H9 (cell line): ENCODE data around the gene AAMP. TPM values are rescaled to one million over a fixed set of nuclear protein-coding genes. Genes with fewer than 3 reads are reported as not detected.

Experiments
- DNase-seq: peaks from one replicate; pipeline ENCODE4 v3.0.0-alpha.2; 2017
- H2AFZ ChIP-seq: one replicate; pipeline ENCODE4 v1.6.1; 2013; ENCODE audit warnings: mild to moderate bottlenecking, low read length, control low read depth, moderate library complexity
- H2AK5ac ChIP-seq: 2 replicates; pipeline ENCODE4 v1.6.1; 2013; ENCODE audit warnings: low read length, control low read depth, mixed read lengths; ENCODE audit not compliant: insufficient read length
- H2BK120ac ChIP-seq: one replicate; pipeline ENCODE4 v1.6.1; 2013; ENCODE audit warnings: low read depth, mild to moderate bottlenecking, low read length, control low read depth, inconsistent platforms; ENCODE audit not compliant: poor library complexity, severe bottlenecking
- H2BK12ac ChIP-seq: 2 replicates; pipeline ENCODE4 v1.6.1; 2013; ENCODE audit warnings: low read length, control low read depth, mixed read lengths, low read depth; ENCODE audit not compliant: insufficient read length
- H2BK15ac ChIP-seq: 2 replicates; pipeline ENCODE4 v1.6.1; 2013; ENCODE audit warnings: low read depth, low read length, control low read depth
- H2BK20ac ChIP-seq: one replicate; pipeline ENCODE4 v1.6.1; 2013; ENCODE audit warnings: low read depth, mild to moderate bottlenecking, low read length, control low read depth, inconsistent platforms; ENCODE audit not compliant: poor library complexity, severe bottlenecking
- H2BK5ac ChIP-seq: 2 replicates; pipeline ENCODE4 v1.6.1; 2013; ENCODE audit warnings: low read length, control low read depth, mixed read lengths; ENCODE audit not compliant: insufficient read length
- H3K14ac ChIP-seq: 2 replicates; pipeline ENCODE4 v1.6.1; 2013; ENCODE audit warnings: low read length, control low read depth; ENCODE audit not compliant: insufficient read depth
- H3K18ac ChIP-seq: 2 replicates; pipeline ENCODE4 v1.6.1; 2013; ENCODE audit warnings: low read depth, mild to moderate bottlenecking, mixed read lengths, low read length, control low read depth; ENCODE audit not compliant: insufficient read length
- H3K23ac ChIP-seq: 2 replicates; pipeline ENCODE4 v1.6.1; 2013; ENCODE audit warnings: low read length, control low read depth, mixed read lengths, low read depth; ENCODE audit not compliant: insufficient read length
- H3K23me2 ChIP-seq: 2 replicates; pipeline ENCODE4 v1.6.1; 2013; ENCODE audit warnings: low read depth, mild to moderate bottlenecking, mixed read lengths, low read length, control low read depth; ENCODE audit not compliant: insufficient read length, poor library complexity, severe bottlenecking
- H3K27ac ChIP-seq: 2 replicates; pipeline ENCODE4 v1.5.1; 2013; ENCODE audit warnings: low read length, control low read depth, mixed read lengths, low read depth; ENCODE audit not compliant: insufficient read length
- H3K27me3 ChIP-seq: 2 replicates; pipeline ENCODE4 v1.6.1; 2013; ENCODE audit warnings: low read length, control low read depth, inconsistent platforms; ENCODE audit not compliant: insufficient read depth
- H3K4ac ChIP-seq: 2 replicates; pipeline ENCODE4 v1.6.1; 2013; ENCODE audit warnings: low read depth, mild to moderate bottlenecking, control low read depth, inconsistent platforms, low read length, moderate library complexity
- H3K4me1 ChIP-seq: 2 replicates; pipeline ENCODE4 v1.6.1; 2013; ENCODE audit warnings: low read length, control low read depth, inconsistent platforms; ENCODE audit not compliant: insufficient read depth
- H3K4me2 ChIP-seq: 2 replicates; pipeline ENCODE4 v1.6.1; 2013; ENCODE audit warnings: low read length, control low read depth, mixed read lengths; ENCODE audit not compliant: insufficient read length, insufficient read depth
- H3K56ac ChIP-seq: 2 replicates; pipeline ENCODE4 v1.6.1; 2013; ENCODE audit warnings: low read depth, mild to moderate bottlenecking, mixed read lengths, low read length, control low read depth; ENCODE audit not compliant: insufficient read length
- H3K79me1 ChIP-seq: 2 replicates; pipeline ENCODE4 v1.6.1; 2013; ENCODE audit warnings: low read depth, mild to moderate bottlenecking, moderate library complexity, low read length, control low read depth, inconsistent platforms; ENCODE audit not compliant: insufficient read depth, poor library complexity, severe bottlenecking
- H3K79me2 ChIP-seq: 2 replicates; pipeline ENCODE4 v1.6.1; 2013; ENCODE audit warnings: low read length, control low read depth, inconsistent platforms; ENCODE audit not compliant: insufficient read depth
- H3K9ac ChIP-seq: 2 replicates; pipeline ENCODE4 v1.6.1; 2013; ENCODE audit warnings: low read length, control low read depth, mixed read lengths; ENCODE audit not compliant: insufficient read length; ENCODE audit errors: extremely low read depth
- H3K9me3 ChIP-seq: one replicate; pipeline ENCODE4 v1.6.1; 2013; ENCODE audit warnings: low read depth, low read length, inconsistent platforms; ENCODE audit not compliant: control insufficient read depth
- H3T11ph ChIP-seq: one replicate; pipeline ENCODE4 v1.6.1; 2013; ENCODE audit warnings: mild to moderate bottlenecking, low read length, control low read depth, inconsistent platforms
- H4K20me1 ChIP-seq: one replicate; pipeline ENCODE4 v1.6.1; 2013; ENCODE audit not compliant: control insufficient read depth, insufficient read length, insufficient read depth
- H4K5ac ChIP-seq: 2 replicates; pipeline ENCODE4 v1.6.1; 2013; ENCODE audit warnings: low read depth, mild to moderate bottlenecking, mixed read lengths, low read length, control low read depth; ENCODE audit not compliant: insufficient read length
- H4K8ac ChIP-seq: replicated peaks from 2 replicates; pipeline ENCODE4 v1.6.1; 2013; ENCODE audit warnings: low read length, control low read depth, mixed read lengths, low read depth; ENCODE audit not compliant: insufficient read length
- H4K91ac ChIP-seq: 2 replicates; pipeline ENCODE4 v1.6.1; 2013; ENCODE audit warnings: low read depth, mild to moderate bottlenecking, moderate library complexity, mixed read lengths, low read length, control low read depth; ENCODE audit not compliant: insufficient read length
- H3K27ac Mint-ChIP-seq, 3 experiments: 2 replicates in 2 of 3; 3 replicates in 1 of 3; pipeline ENCODE4 v1.8.0; 2020 to 2021; ENCODE audit warnings: mixed read lengths in 3 of 3, mild to moderate bottlenecking in 1 of 3, moderate library complexity in 1 of 3
- H3K27me3 Mint-ChIP-seq: 2 replicates; pipeline ENCODE4 v1.8.0; 2021; ENCODE audit warnings: low read depth, mild to moderate bottlenecking, moderate library complexity, mixed read lengths
- H3K36me3 Mint-ChIP-seq, 3 experiments: 2 replicates in 2 of 3; 3 replicates in 1 of 3; pipeline ENCODE4 v1.8.0; 2020 to 2021; ENCODE audit warnings: low read depth in 3 of 3, mixed read lengths in 3 of 3; ENCODE audit not compliant: insufficient read depth in 1 of 3
- H3K4me1 Mint-ChIP-seq, 2 experiments: 2 replicates each; pipeline ENCODE4 v1.8.0; 2020; ENCODE audit warnings: mixed read lengths in 2 of 2
- H3K4me3 Mint-ChIP-seq, 2 experiments: 2 replicates in 1 of 2; 3 replicates in 1 of 2; pipeline ENCODE4 v1.8.0; 2020 to 2021; ENCODE audit warnings: mild to moderate bottlenecking in 2 of 2, mixed read lengths in 2 of 2, moderate library complexity in 1 of 2
- H3K9me3 Mint-ChIP-seq, 2 experiments: 2 replicates in 1 of 2; 3 replicates in 1 of 2; pipeline ENCODE4 v1.8.0; 2020; ENCODE audit warnings: mild to moderate bottlenecking in 2 of 2, mixed read lengths in 2 of 2, moderate library complexity in 1 of 2
- CTCF ChIP-seq: fragments of 200-600 bp; sonication (generic); conservative IDR thresholded peaks from 3 replicates; pipeline ENCODE4 v1.8.0; 2021; ENCODE audit warnings: antibody characterized with exemption, mild to moderate bottlenecking
- WGBS: extraction: QIAGEN DNeasy Blood & Tissue Kit; methylation state at CpG from one replicate; pipeline ENCODE4 v1.1.7; 2013; ENCODE audit warnings: missing lambda C conversion rate, low lambda C conversion rate, mixed read lengths; ENCODE audit not compliant: insufficient read length; ENCODE audit errors: extremely low coverage; 5-methylcytosine and 5-hydroxymethylcytosine counted together
- total RNA-seq: library from RNA; stranded (reverse); gene quantifications from 2 replicates; pipeline ENCODE4 v1.2.1, GENCODE V29; 2021

Gene AAMP
- total RNA-seq, 1 experiment from 2014 or later = 103 TPM

GRCh38 chr2:218317835-218318234 is 47.9 kb upstream of the AAMP start:
- Histone ChIP-seq H3K4me1 (0 out of 2 replicates have a peak, but pooled peaks cover 2% of the 10 kb centered on the region), H2AK5ac (no peak overlapping the region), H3K79me1 (no peaks in the 10 kb centered on the region), H3K14ac (no peak overlapping the region), H3K27ac (no peak overlapping the region), H3K56ac (no peak overlapping the region), H4K20me1 (no peaks in the 10 kb centered on the region), H4K5ac (no peak overlapping the region), H2BK120ac (no peak overlapping the region), H3K9me3 (no peaks in the 10 kb centered on the region), H2BK12ac (no peak overlapping the region), H2BK15ac (no peak overlapping the region), H3K4me2 (no peak overlapping the region), H3K79me2 (no peaks in the 10 kb centered on the region), H2AFZ (no peak overlapping the region), H4K91ac (no peak overlapping the region), H3K9ac (no peak overlapping the region), H2BK20ac (no peak overlapping the region), H3K23me2 (no peaks in the 10 kb centered on the region), H3T11ph (no peak overlapping the region), H3K18ac (no peak overlapping the region), H3K4ac (no peak overlapping the region), H3K27me3 (no peaks in the 10 kb centered on the region), H3K23ac (no peak overlapping the region), H2BK5ac (no peak overlapping the region), H4K8ac (no peak overlapping the region)
- TF ChIP-seq CTCF = no peak
- H3K36me3 Mint-ChIP-seq = no peaks in the 10 kb centered on the region
- H3K4me3 Mint-ChIP-seq = no peak overlapping the region
- WGBS = no CpG with 5 or more reads among the region's 4 CpGs
- no peak overlapping the region for H3K27ac Mint-ChIP-seq
- H3K4me1 Mint-ChIP-seq = peaks cover 12 to 13% of the 10 kb centered on the region in 2 experiments
- H3K9me3 Mint-ChIP-seq = no peaks in the 10 kb centered on the region
- no peaks in the 10 kb centered on the region; the same call in 1 of the 2 replicates for H3K27me3 Mint-ChIP-seq
- DNase-seq = no peak
